GM10847 (cell line): ENCODE measurements around the gene SLC26A6.

ENCODE experiments used
- POLR2A ChIP-seq: IDR thresholded peaks from 2 replicates; pipeline ENCODE4 v1.6.1; 2011; ENCODE audit not compliant: insufficient read length; ENCODE audit errors: extremely low read depth

The SLC26A6 gene

GRCh38 chr3:48584836-48585235 is 50.4 kb downstream of the SLC26A6 start:
- TF ChIP-seq POLR2A, result no peak

GRCh38 chr3:48581621-48582481 is 53.4 kb downstream of the SLC26A6 start:
- no peak for TF ChIP-seq POLR2A

GRCh38 chr3:48576647-48577046 is 58.6 kb downstream of the SLC26A6 start:
- no peak for TF ChIP-seq POLR2A
